Measurements from ENCODE around the gene DTD1. TPM values are rescaled to one million over a fixed set of nuclear protein-coding genes. Genes with fewer than 3 reads are reported as not detected.

DTD1 gene
- total RNA-seq, 1 donor from 2014 or later: 29.8 TPM

DNA sequence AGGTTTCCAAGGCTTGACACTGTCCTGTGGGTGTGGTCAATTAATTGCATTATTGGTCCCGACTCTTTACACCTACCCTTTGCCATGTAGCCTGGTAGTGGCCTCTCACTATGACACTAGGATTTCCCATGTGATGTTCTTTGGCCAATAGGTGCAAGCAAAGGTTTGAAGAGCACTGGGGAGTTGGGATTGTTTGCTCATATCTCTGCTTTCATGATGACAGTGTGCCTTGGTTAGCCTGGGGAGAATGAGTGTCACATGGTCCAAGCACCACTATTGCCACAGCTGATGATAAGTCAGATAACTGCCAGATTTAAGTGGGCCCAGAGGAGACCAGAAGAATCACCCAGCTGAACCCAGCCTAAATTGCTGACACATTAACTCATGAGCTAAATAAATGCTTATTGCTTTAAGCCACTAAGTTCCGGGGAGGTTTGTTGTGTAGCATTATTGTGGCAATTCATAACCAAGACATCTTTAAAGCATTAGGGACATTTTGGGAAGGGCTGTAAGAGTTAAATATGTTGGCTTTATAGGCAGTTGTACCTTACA, 208.5 kb downstream of the DTD1 start:
- H3K27me3 Mint-ChIP-seq: peaks cover 16% of the 10 kb centered on the region
- H3K4me3 Mint-ChIP-seq: peak overlapping the region; percentile 44
- no peak overlapping the region for H3K27ac Mint-ChIP-seq
- no peak for TF ChIP-seq CTCF (conservative IDR thresholded peaks at IDR 0.05)
- peaks cover 8% of the 10 kb centered on the region for H3K4me1 Mint-ChIP-seq (ENCODE audit: unreplicated experiment)
- H3K36me3 Mint-ChIP-seq: peaks cover 3% of the 10 kb centered on the region
- peaks cover 7% of the 10 kb centered on the region for H3K9me3 Mint-ChIP-seq
- no peak for DNase-seq (ENCODE audit: extremely low spot score, unreplicated experiment)

GRCh38 chr20:18801516-18801915, 213.7 kb downstream of the DTD1 start:
- H3K4me1 Mint-ChIP-seq (ENCODE audit: unreplicated experiment): no peaks in the 10 kb centered on the region
- no peak for TF ChIP-seq CTCF (conservative IDR thresholded peaks at IDR 0.05)

GRCh38 chr20:18802012-18802634, 214.3 kb downstream of the DTD1 start:
- TF ChIP-seq CTCF (conservative IDR thresholded peaks at IDR 0.05): no peak
- DNase-seq (ENCODE audit: extremely low spot score, unreplicated experiment): no peak
- H3K27ac Mint-ChIP-seq: no peak overlapping the region
- H3K9me3 Mint-ChIP-seq: no peaks in the 10 kb centered on the region
- no peak overlapping the region for H3K4me3 Mint-ChIP-seq
- no peaks in the 10 kb centered on the region for H3K36me3 Mint-ChIP-seq
- peaks cover 3% of the 10 kb centered on the region for H3K27me3 Mint-ChIP-seq
- no peaks in the 10 kb centered on the region for H3K4me1 Mint-ChIP-seq (ENCODE audit: unreplicated experiment)

More at GRCh38 chr20:18801516-18801915, 213.7 kb downstream of the DTD1 start:
- Mint-ChIP-seq H3K27me3 (peaks cover 3% of the 10 kb centered on the region), H3K36me3 (no peaks in the 10 kb centered on the region), H3K4me3 (no peak overlapping the region), H3K9me3 (peaks cover under 1% of the 10 kb centered on the region), H3K27ac (no peak overlapping the region)
- no peak for DNase-seq (ENCODE audit: extremely low spot score, unreplicated experiment)

- no peaks in the 10 kb centered on the region for H3K9me3 Mint-ChIP-seq
- H3K4me3 Mint-ChIP-seq: no peak overlapping the region
- TF ChIP-seq CTCF (conservative IDR thresholded peaks at IDR 0.05): no peak
- H3K36me3 Mint-ChIP-seq: no peaks in the 10 kb centered on the region
- DNase-seq (ENCODE audit: extremely low spot score, unreplicated experiment): no peak
- H3K27ac Mint-ChIP-seq: no peak overlapping the region
- no peaks in the 10 kb centered on the region for H3K4me1 Mint-ChIP-seq (ENCODE audit: unreplicated experiment)
- H3K27me3 Mint-ChIP-seq: no peaks in the 10 kb centered on the region
Measured at GRCh38 chr20:18805881-18806280, 218.0 kb downstream of the DTD1 start.

DNA sequence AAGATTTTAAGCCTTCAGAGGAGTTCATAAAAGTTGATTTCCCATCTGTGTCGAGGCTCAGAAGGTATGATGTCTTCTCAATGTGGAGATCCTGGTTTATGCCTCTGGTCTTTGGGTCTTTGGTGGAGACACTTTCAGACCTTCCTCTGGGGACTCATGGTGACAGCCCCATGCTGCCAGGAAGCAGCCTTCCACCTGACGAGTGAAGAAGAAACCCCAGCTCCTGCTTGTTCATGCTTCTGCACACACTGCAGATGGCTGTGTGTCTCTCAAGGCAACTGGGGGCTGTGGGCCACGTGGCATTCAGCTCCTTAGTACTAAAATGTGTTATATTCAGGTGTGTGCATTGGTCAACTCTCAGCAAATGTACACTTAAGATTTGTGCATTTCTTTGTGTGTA, 220.9 kb downstream of the DTD1 start:
- H3K4me1 Mint-ChIP-seq (ENCODE audit: unreplicated experiment): no peaks in the 10 kb centered on the region
- H3K9me3 Mint-ChIP-seq: no peaks in the 10 kb centered on the region
- no peak for DNase-seq (ENCODE audit: extremely low spot score, unreplicated experiment)
- peaks cover 6% of the 10 kb centered on the region for H3K27me3 Mint-ChIP-seq
- H3K36me3 Mint-ChIP-seq: no peaks in the 10 kb centered on the region
- H3K4me3 Mint-ChIP-seq: no peak overlapping the region
- TF ChIP-seq CTCF (conservative IDR thresholded peaks at IDR 0.05): no peak
- H3K27ac Mint-ChIP-seq: no peak overlapping the region

Data from type B pancreatic cell (in vitro differentiated cells).